HG03460 (cell line): Measurements from ENCODE around the gene RNF34.

Experiments used
- ATAC-seq: cut with Tn5 transposase; IDR thresholded peaks from one replicate; pipeline ENCODE4 v1.9.1; 2021; ENCODE audit not compliant: unreplicated experiment

The RNF34 gene

DNA sequence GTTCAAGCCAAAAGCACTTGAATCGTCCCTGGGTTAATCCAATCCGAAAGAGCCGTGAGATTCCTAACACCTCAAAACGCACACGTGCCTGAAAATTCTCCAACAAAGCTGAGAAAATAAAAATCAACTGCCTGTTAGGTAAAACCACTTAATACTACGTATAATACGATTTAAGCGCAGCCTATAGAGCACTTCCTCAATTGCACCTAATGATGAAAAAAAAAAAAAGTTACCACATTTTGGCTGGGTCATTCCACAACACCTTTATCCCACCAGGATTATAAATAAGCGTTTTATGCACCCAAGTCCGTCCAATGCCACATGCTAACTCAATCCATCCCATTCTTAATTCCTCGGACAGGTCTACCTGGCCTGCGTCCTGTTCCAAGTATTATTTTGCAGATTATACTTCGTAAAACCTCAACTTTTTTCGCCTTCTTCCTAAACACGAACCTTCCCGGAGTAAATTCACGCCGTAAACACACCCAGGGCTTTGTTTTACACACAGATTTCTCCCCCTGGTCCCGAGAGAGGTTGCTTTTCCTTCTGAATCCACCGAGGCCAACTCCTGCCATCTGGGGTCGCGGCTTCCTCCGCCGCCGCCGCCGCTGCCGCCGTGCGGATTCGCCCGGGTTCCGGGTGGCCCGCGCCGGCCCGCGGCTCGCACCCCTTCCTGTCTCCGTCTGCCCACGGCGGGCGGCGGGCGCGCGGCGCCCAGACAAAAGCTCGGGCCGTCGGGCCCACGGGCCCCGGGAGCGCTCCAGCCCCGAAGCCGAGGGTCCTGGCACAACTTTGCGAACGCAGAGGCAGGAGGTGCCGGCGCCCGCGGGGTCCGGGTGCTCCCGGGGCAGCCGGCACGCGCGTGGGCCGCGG lies 66.2 kb downstream of the RNF34 start:
- no peak for ATAC-seq

DNA sequence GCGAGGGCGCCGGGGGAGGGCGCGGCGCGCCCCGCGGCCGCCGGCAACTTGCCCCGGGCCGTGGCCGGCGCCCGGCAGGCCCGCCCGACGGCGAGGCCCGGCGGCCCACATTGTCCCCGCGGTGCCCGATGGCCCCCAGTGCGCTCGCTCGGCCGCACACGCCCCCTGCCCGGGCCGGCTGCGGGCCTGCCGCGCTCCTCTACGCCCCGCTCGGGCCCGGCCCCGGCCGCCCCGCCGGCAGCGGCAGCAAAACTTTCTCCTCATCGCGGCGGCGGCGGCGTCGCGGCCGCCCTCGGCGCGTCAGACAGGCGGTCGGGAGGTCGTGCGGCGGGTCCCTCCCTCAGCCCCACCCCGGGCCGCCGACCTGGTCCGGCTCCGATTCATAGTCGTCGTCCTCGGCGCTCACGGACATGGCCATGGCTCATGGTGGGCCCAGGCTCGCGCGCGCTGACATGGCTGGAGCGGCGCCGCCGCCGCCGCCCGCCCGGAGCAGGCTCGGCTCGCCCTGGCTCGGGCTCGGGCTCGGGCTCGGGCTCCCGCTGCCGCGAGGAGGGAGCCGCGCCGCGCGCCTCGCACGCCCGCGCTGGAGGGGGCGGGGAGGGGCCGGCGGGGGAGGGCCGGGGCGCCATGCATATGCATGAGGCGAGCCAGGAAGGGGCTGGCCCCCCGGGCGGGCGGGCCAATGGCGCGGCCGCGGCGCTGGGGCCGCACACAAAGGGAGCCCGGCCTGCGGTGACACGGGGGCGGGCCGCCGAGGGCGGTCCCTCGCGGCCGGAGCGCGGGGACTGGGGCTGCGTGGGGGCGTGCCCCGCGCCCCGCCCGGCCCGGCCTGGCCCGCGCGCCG lies 67.1 kb downstream of the RNF34 start:
- ATAC-seq: peak; percentile 94

DNA sequence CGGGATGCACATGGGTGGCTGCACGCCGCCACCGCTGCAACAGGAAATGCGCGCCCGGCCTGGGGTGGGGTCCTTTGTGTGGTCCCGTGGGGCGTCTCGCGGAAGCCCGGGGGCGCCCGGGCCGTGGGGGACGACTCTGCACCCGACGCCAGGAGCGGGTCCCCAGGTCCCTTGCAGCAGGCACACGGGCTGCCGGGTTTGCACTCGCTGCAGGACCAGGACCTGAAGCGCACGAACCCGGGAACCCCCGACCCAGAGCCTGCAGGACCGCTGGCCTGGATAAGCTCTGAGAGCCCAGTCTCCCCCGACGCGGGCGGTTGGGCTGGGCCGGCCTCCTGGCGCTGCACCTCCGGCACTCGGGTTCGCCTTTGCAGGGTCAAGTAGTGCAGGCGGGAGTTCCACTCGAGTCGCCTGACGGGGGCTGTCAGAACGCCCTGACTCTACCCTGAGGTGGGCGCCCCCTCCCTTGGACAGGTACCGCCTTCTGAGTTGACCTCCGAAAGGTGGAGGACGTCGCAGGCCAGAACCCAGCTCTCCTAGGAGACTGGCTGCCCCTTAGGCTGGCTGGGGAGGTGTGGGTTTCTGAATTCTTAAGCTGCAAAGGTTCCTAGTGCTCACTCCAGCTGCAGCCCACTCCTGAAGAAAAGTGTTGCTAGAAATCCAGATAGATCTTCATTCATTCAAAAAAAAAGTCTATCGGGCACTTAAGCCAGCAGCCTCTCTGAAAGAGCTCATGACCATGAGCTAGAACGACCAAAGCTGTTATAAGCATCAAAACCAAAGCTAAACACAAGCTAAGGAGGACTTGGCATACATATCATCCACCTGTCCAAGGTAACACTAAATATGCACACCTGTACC lies 68.0 kb downstream of the RNF34 start:
- ATAC-seq: no peak

DNA sequence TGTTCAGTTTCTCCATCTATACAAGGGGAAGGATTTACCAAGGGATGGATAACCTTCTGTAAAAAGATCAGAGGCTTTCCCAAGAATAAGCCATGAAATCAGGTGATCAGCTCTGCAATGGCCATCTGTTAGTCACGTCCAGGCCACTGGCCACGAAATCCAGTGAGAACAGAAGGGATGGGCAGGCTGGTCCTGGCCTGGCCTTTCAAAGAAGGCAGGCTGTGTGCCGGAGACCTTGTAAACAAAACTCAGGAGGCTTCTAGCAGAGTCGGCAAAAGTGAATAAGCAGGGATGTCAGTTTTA lies 68.5 kb downstream of the RNF34 start:
- no peak for ATAC-seq

DNA sequence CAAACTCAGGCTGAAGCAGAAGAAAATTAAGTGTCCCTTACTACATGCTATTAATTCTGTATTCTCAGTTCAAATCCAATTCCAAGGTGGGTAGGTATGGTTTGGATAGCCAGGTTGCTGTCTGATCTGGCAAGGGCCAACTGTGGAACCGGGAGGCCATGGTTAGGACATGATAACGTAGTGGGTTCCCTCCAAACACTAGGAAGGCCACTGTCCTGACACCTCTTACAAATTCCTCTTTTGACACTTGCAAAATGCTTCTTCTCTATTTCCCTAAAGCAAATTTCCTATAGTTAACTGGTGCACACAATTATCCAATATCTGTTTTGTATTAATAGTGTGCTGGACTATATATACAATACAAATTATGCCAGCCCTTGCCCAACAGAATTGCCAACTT lies 70.8 kb downstream of the RNF34 start:
- no peak for ATAC-seq

DNA sequence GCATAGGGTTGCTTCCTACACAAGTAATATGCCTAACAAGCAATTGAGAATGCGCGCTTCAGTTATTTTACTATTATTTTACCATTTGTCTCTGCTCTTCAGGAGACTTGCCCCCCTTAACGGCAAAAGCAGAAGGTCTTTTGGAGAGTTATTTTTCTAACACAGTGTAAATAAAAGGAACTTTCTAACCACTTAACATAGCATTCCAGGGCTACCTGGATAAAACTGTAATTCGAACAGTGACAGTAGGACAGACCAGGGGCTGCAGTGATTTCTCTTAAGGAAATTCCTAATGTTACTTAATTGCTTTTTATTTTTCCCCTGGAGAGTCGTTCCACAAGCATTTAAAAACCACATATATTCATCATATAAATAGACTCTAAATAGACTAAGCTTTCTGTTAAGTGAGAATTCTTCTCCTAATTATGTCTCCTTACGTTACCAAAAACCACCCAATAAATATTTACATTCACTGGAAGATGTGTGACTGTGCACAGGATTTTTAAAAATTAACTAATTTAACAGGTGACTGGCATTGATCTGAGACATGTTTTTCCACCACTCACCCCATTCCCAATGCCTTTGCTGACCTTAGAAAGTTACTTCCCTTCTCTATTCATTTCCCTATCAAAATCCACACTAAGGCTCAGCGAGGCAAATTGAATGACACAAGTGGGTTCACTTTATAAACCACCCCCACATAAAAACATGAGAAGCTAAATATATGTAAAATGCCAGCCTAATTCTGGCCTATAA lies 72.4 kb downstream of the RNF34 start:
- ATAC-seq: no peak
